Stimulated activated CD4-positive, alpha-beta T cell treated with anti-CD3 and anti-CD28 coated beads, Interleukin-12 subunit alpha, Interleukin-12 subunit beta, amount 100 ng/mL, for 48 hours (primary cell): ENCODE measurements around the gene PACSIN1.

Experiments used
- DNase-seq, 3 donors: peaks; one replicate each; pipeline ENCODE4 v3.0.0-alpha.2; 2020; ENCODE audit warnings: low read depth in 2 of 3, low spot score in 1 of 3

Gene PACSIN1

GRCh38 chr6:34560366-34561226 lies 94.7 kb downstream of the PACSIN1 start:
- DNase-seq = no peak

- no peak for DNase-seq
Measured at GRCh38 chr6:34561227-34561530, 95.3 kb downstream of the PACSIN1 start.

GRCh38 chr6:34562350-34562749 lies 96.5 kb downstream of the PACSIN1 start:
- DNase-seq = no peak

- no peak for DNase-seq
Measured at GRCh38 chr6:34562861-34563512, 97.1 kb downstream of the PACSIN1 start.

DNA sequence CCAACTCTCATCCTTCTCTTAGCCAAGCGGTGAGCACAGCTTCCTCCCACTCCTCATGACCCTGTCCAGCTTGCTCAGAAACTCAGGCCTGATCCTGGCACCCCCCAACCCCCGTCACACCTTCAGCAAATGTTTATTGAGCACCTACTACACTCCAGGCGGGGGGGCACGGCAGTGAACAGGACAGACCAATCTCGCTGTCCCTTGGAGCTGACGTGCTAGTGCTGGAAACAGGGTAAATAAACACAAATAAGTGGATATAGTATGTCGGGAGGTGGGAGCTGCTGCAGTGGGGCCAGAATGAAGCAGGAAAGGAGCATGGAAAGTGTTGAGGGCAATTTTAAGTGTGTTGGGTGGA lies 97.6 kb downstream of the PACSIN1 start:
- no peak for DNase-seq

- DNase-seq = no peak
Measured at GRCh38 chr6:34564181-34564580, 98.3 kb downstream of the PACSIN1 start.

DNA sequence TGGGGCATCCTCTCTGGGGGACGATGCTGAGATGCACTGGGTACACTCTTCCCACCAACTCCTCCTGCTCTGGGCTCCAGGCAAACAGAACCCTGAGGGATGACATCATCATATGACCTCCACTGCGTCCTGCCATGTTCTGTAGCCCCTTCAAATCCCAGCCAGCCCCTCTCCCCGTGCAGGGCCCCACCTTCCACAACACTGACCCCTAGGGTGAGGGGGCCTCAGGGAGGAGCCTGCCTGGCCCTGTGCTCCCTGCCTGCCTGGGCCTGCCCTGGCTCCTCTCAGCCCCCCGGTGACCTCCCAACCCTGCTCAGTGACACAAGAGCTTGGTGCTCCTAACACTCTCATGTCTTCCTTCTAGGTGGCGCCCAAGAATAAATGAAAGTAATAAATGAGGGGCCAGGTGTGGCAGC lies 99.9 kb downstream of the PACSIN1 start:
- DNase-seq = no peak

DNA sequence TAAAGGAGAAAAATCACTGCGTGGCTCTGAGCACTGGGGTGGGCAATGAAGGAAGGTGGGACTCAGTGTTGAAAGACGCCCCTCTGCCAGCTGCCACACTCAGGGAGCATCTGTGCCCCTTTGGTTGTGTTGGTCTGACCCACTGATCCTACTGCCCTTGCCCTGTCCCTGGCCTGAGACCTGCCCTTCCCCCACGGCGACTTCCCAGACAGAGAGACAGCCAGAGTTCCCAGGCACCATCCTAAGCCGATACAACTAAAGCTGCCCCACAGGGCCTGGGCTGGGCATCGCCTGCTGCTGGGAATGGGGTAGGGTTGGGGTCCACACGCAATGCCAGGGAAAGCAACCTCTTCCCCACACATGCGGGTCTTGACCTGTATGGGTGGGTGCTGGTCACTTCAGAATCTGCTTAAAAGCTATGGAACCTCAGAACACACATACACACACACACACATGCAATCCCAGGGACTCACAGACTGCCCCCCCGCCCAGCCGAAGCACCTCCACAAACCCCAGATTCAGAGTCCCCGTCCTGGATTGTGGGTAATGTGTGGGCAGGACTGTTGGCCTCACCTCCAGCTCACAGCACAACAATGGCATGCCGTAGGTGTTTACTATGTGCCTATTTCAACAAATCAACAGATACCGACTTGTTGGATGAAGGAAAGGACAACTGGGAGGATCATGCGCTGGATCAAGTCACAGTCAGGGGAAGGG lies 101.1 kb downstream of the PACSIN1 start:
- DNase-seq = no peak

- no peak for DNase-seq
Measured at GRCh38 chr6:34568341-34569201, 102.7 kb downstream of the PACSIN1 start.

GRCh38 chr6:34569361-34569973 lies 103.6 kb downstream of the PACSIN1 start:
- DNase-seq = no peak

DNA sequence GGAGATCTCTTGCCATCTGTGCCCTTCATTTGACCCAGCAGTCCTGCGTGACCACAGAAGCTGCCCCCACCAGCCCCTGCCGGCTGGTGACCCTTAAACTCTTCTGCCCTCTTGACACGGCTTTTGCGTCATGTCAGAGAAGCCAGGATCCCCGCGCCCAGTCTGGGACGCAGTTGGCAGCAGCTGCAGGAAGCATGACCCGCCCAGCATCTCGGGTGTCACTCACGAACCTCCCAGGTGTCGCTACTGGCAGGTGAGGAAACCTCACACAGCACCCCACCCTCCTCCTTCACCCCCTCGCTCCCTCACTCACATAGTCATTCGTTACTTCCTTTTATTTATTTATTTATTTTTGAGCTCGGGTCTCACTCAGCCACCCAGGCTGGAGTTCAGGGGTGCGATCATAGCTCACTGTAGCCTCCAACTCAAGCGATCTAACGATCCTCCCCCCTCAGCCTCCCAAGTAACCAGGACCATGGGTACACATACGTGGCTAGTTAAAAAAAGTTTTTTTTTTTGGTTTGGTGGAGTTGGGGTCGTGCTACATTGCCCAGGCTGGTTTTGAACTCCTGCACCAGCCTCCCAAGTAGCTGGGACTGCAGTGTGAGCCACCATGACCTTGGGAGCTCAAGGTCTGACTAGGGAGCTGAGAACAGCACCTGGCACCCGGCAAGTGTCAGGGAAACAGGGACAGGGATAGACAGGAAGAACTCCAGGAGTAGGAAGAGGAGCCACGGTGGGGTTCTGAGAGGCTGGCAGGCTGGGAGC lies 104.4 kb downstream of the PACSIN1 start:
- DNase-seq = no peak

GRCh38 chr6:34571388-34571787 lies 105.5 kb downstream of the PACSIN1 start:
- DNase-seq = no peak

DNA sequence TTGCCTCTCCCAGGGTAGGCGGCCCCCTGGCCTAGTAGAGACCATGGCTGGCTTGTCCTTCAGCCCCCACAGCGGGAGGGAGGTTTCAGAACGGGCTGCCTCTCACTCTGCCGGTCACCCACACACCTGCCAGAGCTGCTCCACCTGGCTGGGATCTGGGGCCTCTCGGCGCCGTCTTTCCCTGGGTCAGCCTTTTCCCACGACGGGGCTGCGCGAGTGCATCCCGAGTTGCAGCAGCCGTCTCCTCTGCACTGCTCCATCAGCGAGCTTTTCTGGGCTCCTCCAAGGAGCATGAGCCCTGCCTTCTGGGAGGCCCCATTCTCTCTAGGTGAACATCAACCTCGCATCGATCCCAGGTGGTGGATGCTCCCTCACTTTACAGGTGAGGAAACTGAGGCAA lies 106.1 kb downstream of the PACSIN1 start:
- DNase-seq = no peak

DNA sequence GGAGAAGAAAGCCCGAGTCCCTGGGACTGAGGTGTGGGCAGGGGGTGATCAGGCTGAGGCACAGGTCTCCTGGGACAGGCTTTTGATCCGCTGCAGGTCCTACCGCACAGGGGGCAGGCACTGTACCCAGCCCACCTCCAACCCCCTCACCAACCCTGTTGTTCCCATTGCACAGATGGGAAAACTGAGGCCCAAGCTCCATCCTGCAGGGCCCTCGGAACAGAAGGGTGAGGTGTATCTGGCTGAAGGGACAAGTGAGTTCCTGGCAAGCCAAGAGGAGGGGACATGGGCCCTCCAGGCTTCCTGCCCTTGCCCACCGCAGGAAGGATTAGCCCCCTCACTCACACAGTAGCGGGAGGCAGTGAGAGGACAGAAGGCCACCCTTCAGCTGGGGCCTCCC lies 106.7 kb downstream of the PACSIN1 start:
- DNase-seq = no peak

- no peak for DNase-seq
Measured at GRCh38 chr6:34573567-34574183, 107.8 kb downstream of the PACSIN1 start.

DNA sequence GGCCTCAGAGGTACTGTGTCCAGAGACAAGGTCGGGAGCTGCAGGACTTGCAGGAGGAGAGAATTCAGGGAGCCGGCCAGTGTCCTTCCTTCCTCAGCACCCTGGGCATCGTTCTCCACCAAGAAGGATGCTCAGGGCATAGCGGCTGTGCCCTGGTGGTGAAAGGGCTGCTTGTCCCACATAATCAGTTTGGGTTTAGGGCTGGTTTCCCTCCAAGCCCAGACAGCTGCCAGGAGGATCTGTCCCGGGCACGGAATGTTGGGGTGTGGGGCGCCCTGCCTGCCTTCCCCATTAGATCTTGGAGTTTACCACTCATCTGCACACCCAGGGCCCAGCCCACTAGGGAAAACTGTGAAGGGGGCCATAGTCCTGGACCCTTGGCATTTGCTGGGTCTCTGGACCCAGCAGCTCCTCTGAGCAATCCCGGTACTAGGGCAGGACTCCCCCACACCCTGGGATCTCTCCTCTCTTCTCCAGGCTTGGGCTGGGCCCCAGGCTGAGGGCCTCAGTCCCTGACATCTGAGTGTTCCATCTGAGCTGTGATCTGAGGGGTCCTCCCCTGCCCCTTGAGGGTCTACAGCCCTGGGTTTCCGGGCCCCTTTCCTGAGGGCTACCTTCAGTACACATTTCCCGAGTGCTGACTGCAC lies 108.9 kb downstream of the PACSIN1 start:
- DNase-seq = no peak

- no peak for DNase-seq
Measured at GRCh38 chr6:34575326-34575725, 109.5 kb downstream of the PACSIN1 start.

DNA sequence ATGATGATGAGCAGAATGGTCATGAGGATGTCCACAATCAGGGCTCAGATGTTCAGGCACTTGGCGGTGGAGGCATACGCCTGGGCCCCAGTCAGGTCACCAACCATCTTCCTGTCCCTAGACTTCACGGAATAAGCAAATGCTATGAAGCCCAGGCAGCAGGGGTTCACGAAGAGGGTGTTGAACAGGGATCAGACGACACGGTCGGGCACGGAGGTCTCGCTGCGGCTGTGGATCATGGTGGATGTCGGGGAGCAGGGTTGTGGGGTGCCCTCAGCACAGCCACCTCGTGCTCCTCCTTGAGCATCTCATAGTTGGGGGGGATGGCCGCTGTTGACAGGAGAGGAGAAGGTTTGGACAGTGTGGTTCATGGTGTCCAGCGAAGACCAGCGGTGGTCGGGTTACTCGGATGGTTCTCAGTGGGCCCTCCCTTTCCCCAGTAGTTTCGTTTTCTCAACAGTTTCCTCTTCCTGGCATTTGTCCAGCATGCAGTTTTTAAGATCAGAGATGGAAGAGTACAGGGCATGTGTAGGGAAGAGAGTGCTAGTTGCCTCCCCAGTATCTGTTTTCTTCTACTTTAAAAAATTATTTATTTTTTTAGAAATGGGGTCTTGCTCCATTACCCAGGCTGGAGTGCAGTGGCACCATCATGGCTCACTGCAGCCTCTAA lies 110.5 kb downstream of the PACSIN1 start:
- no peak for DNase-seq
